ENCODE data around the gene CDH23.

The CDH23 gene

DNA sequence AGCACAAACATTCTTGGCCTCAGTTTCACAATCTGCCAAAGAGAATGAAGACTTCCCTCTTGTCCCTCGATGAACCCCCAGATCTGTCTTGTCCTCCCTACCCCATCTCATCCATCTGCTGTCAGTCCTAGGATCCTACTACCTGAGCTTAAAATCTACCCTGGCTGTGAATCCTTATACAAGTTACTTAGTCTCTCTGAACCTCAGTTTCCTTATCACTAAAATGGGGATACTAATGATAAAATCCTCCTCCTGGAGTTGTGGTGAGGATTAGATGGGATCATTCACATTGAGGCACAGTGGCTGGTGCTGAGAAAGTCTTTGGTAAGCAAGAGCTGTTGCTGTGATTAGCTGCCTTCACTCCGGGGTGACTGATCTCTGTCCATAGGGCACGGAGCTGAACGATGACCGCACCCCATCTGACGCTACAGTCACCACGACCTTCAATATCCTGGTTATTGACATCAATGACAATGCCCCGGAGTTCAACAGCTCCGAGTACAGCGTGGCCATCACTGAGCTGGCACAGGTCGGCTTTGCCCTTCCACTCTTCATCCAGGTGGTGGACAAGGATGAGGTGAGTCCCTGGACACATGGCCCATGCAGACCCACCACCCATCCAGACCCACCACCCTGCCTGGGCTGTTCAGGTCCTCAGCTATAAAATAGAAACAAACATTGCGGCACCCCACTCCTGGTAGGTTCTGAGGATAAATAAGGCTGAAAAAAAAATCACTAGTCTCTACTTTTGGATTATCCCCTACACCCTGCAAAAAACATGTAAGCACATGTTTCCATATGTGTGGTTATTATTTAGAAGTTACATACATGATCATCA, 220.3 kb downstream of the CDH23 start:
- Histone ChIP-seq H3K9me3 (ENCODE audit: control insufficient read depth, low read length) (no peaks in the 10 kb centered on the region), H3K4me3 (ENCODE audit: insufficient read depth, low read depth, low read length) (no peak overlapping the region), H3K36me3 (ENCODE audit: control insufficient read depth, insufficient read depth, low read length) (no peaks in the 10 kb centered on the region), H3K27ac (ENCODE audit: insufficient read depth, low read depth, low read length, poor library complexity, severe bottlenecking) (no peak overlapping the region), H3K4me1 (ENCODE audit: control insufficient read depth, insufficient read depth, low read length) (peaks cover 10% of the 10 kb centered on the region), H3K27me3 (ENCODE audit: control insufficient read depth, insufficient read depth, low read length, poor library complexity, severe bottlenecking) (no peaks in the 10 kb centered on the region)
- 95 to 97% methylated on average over 11 to 12 of the region's 12 CpGs for WGBS, 2 experiments

DNA sequence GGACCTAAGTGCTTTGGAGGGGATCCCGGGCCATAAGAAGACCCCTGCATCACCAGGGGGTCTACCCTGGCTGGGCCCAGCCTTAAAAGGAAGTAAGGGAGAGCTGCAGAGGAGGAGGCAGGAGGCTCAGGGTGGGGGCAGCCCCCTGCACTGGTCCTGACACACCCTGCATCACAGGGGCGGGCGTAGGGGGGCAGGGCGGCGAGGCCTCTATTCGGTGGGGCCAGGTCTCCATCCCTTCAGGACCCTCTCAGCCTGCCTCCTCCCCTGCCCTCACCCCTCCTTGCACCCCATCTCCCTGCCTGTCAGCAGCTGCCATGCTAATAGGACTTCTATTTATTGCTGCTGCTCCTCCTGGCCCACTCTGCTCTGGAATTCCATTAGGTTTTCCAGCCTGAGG, 221.5 kb downstream of the CDH23 start:
- Histone ChIP-seq H3K9me3 (ENCODE audit: control insufficient read depth, low read length) (no peaks in the 10 kb centered on the region), H3K27ac (ENCODE audit: insufficient read depth, low read depth, low read length, poor library complexity, severe bottlenecking) (no peak overlapping the region), H3K36me3 (ENCODE audit: control insufficient read depth, insufficient read depth, low read length) (no peaks in the 10 kb centered on the region), H3K4me3 (ENCODE audit: insufficient read depth, low read depth, low read length) (no peak overlapping the region), H3K27me3 (ENCODE audit: control insufficient read depth, insufficient read depth, low read length, poor library complexity, severe bottlenecking) (no peaks in the 10 kb centered on the region), H3K4me1 (ENCODE audit: control insufficient read depth, insufficient read depth, low read length) (peaks cover 20% of the 10 kb centered on the region)
- WGBS, 2 experiments, result 93 to 94% methylated on average over 6 of the region's 6 CpGs

DNA sequence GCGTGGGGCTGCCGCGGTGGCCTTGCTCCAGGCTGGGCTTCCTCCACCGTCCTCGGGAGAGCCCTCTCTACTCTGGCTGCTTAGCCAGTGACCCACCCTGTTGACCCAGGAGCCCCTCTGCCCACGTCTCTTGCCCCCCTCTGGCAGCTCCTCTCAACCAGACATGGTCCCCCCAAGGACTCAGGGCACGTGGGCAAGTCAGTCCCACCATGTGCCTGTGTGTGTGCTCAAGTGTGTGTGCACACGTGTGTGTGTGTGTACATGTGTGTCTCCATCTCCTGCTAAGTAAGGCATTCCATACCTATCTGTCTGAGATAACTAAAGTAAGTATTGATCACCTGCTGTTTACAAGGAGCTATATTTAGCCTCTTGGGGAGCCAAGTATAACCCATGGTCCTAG, 221.9 kb downstream of the CDH23 start:
- H3K27ac ChIP-seq (ENCODE audit: insufficient read depth, low read depth, low read length, poor library complexity, severe bottlenecking), result no peak overlapping the region
- WGBS, 2 experiments, result 88 to 91% methylated on average over 8 of the region's 8 CpGs
- no peak overlapping the region for H3K4me3 ChIP-seq (ENCODE audit: insufficient read depth, low read depth, low read length)
- H3K36me3 ChIP-seq (ENCODE audit: control insufficient read depth, insufficient read depth, low read length), result no peaks in the 10 kb centered on the region
- H3K9me3 ChIP-seq (ENCODE audit: control insufficient read depth, low read length), result no peaks in the 10 kb centered on the region
- no peaks in the 10 kb centered on the region for H3K27me3 ChIP-seq (ENCODE audit: control insufficient read depth, insufficient read depth, low read length, poor library complexity, severe bottlenecking)
- peaks cover 24% of the 10 kb centered on the region for H3K4me1 ChIP-seq (ENCODE audit: control insufficient read depth, insufficient read depth, low read length)

DNA sequence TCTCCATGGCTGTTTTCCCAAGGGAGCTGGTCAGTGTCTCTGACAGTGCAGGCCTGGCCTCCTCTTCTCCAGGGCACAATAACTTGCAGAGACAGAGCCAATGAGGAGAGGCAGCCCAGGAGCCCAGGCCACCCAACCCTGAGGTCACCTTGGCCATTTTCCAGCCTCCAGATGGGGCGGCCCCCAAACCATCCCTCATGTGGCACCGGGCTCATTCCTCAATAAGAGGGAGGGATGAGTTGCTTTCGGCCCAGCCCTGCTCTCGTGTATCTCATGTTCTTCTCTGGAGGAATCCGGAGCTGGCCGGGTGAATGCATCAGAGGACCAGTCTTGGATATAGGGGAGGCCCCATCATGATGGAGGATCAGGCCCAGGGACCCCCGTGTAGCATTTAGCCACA, 223.9 kb downstream of the CDH23 start:
- 90 to 93% methylated on average over 7 of the region's 7 CpGs for WGBS, 2 experiments

DNA sequence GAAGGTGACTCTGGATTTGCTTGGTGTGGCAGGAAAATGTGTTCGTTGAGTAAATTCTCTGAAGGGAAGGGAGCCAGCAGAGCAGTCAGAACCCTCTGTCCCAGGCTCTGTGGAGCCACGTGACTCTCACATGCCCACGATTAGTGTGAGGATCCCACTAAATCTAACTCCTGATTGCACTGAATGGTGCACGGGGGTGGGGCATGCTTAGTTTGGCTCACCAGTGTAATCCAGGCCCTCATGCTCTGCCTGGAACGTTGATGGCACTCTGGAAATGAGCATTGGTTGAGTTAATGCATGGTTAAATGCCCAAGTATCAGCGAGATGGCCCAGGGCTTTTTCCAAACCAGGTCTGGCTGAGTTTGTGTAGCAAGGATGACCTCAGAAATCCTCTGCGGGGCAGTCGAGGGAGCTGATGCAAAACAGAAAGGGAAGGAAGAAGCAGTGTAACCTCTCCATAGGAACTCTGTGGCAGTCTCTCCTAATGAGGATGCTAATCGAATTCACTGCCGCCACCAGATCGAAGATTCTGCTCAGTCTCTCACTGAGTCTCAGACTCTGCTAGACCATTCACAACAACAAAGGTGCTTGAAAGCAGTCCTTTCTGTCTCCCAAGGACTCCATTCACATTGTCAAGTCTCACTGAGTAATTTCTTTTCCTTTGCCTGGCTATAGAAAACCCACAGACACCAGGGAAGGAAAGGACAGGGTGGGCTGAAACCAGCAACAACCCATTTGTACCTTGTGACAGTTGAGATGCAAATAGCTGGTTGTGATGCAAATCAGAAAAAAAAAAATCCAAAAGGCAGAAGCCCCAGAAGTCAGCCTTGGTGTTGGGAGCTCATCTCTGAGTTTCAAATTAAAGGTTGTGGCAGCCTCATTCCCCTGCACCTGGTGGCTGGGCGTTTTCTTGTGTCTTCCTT, 224.8 kb downstream of the CDH23 start:
- Histone ChIP-seq H3K27me3 (ENCODE audit: control insufficient read depth, insufficient read depth, low read length, poor library complexity, severe bottlenecking) (no peaks in the 10 kb centered on the region), H3K27ac (ENCODE audit: insufficient read depth, low read depth, low read length, poor library complexity, severe bottlenecking) (peak overlapping the region; percentile 38), H3K36me3 (ENCODE audit: control insufficient read depth, insufficient read depth, low read length) (no peaks in the 10 kb centered on the region), H3K4me3 (ENCODE audit: insufficient read depth, low read depth, low read length) (no peak overlapping the region), H3K4me1 (ENCODE audit: control insufficient read depth, insufficient read depth, low read length) (peaks cover 34% of the 10 kb centered on the region), H3K9me3 (ENCODE audit: control insufficient read depth, low read length) (no peaks in the 10 kb centered on the region)
- WGBS, 2 experiments, result 24 to 26% methylated on average over 12 of the region's 12 CpGs

More for the DNA sequence above, 223.9 kb downstream of the CDH23 start:
- no peak overlapping the region for H3K27ac ChIP-seq (ENCODE audit: insufficient read depth, low read depth, low read length, poor library complexity, severe bottlenecking)
- no peak overlapping the region for H3K4me3 ChIP-seq (ENCODE audit: insufficient read depth, low read depth, low read length)
- H3K4me1 ChIP-seq (ENCODE audit: control insufficient read depth, insufficient read depth, low read length), result peaks cover 33% of the 10 kb centered on the region
- no peaks in the 10 kb centered on the region for H3K9me3 ChIP-seq (ENCODE audit: control insufficient read depth, low read length)
- H3K36me3 ChIP-seq (ENCODE audit: control insufficient read depth, insufficient read depth, low read length), result no peaks in the 10 kb centered on the region
- H3K27me3 ChIP-seq (ENCODE audit: control insufficient read depth, insufficient read depth, low read length, poor library complexity, severe bottlenecking), result no peaks in the 10 kb centered on the region

DNA sequence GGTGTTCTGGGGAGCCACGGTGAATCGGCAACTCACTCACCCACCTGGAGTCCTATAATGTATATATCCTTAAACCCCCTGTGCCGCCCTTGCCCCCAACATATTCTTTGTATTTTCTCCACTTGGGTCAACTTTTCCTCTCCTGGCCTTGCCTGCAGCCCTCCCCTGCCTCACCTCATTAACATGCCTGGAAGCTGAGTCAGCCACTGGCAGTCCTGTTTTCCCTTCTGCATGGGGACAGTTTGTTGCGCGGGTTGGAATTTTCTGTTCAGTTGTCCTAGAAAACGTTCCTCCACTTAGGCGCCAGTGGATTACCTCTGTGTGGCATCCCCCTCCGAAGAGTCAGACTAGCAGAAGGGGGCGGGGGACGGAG, 225.4 kb downstream of the CDH23 start:
- H3K4me3 ChIP-seq (ENCODE audit: insufficient read depth, low read depth, low read length), result no peak overlapping the region
- H3K27ac ChIP-seq (ENCODE audit: insufficient read depth, low read depth, low read length, poor library complexity, severe bottlenecking), result peak overlapping the region; percentile 38
- no peaks in the 10 kb centered on the region for H3K36me3 ChIP-seq (ENCODE audit: control insufficient read depth, insufficient read depth, low read length)
- H3K9me3 ChIP-seq (ENCODE audit: control insufficient read depth, low read length), result no peaks in the 10 kb centered on the region
- no peaks in the 10 kb centered on the region for H3K27me3 ChIP-seq (ENCODE audit: control insufficient read depth, insufficient read depth, low read length, poor library complexity, severe bottlenecking)
- whole genome bisulfite sequencing, 2 experiments, result 14 to 19% methylated on average over 10 of the region's 10 CpGs
- peaks cover 34% of the 10 kb centered on the region for H3K4me1 ChIP-seq (ENCODE audit: control insufficient read depth, insufficient read depth, low read length)

DNA sequence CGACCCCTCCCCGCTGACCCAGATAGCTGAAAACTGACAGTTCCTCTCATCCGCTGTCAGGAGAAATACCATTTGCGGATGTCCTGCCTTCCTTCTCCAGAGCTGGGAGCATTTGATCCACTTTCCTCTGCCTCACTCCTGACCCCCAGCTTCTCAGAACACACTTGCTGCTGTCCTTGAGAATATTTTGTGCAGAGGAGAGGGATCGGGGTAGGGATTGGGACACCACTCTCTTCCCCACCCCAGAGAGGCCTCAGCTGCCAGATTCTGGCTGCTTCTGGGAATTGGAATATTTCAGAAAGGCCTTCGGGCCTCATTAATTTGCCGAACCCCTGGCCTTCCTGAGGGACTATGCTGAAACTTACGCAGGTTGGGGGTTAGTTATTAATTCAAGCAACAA, 225.9 kb downstream of the CDH23 start:
- Histone ChIP-seq H3K4me3 (ENCODE audit: insufficient read depth, low read depth, low read length) (no peak overlapping the region), H3K9me3 (ENCODE audit: control insufficient read depth, low read length) (no peaks in the 10 kb centered on the region), H3K27me3 (ENCODE audit: control insufficient read depth, insufficient read depth, low read length, poor library complexity, severe bottlenecking) (no peaks in the 10 kb centered on the region), H3K4me1 (ENCODE audit: control insufficient read depth, insufficient read depth, low read length) (peaks cover 34% of the 10 kb centered on the region), H3K27ac (ENCODE audit: insufficient read depth, low read depth, low read length, poor library complexity, severe bottlenecking) (peak overlapping the region; percentile 38), H3K36me3 (ENCODE audit: control insufficient read depth, insufficient read depth, low read length) (no peaks in the 10 kb centered on the region)
- WGBS, 2 experiments, result 47 to 49% methylated on average over 8 of the region's 8 CpGs

DNA sequence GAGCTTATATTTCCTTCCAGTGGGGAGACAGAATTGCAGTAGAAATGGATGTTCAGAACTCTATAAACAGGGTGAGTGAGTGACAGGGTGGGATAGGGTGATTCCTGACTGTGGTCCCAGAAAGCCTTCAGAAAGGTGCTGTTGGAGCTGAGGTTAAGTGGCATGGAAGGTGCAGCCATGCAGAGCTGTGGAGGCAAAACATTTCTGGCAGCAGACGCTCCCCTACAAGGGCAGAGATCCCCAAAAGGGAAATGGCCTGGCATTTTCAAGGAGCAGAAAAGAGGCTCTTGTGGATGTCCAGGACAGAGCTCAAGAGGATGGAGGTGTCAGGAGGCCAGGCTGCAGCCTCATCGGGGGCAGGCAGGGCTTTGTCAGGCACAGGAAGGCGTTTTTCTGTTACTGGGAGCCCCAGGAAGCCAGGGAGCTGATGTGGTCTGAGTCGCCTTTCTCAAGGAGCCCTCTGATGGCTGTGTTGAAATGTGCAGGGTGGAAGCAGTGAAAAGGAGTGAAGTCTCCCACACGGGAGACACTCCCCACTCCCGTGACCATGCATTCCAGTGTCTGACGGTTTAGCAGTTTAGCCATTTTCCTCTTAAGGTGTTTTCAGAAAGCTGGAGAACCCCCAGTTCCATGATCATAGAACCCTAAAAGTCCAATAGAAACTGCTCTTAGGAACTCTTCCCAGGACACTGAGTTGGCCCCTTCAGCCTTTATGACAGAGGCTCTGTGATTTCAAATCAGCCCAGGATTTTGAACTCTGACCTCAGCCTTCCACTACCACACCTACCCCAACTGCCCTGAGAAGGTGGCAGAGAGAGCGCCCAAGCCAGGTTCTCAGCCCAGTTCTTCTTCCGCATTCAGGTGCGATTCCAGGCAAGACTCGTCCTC, 226.6 kb downstream of the CDH23 start:
- Histone ChIP-seq H3K4me1 (ENCODE audit: control insufficient read depth, insufficient read depth, low read length) (peaks cover 40% of the 10 kb centered on the region), H3K27ac (ENCODE audit: insufficient read depth, low read depth, low read length, poor library complexity, severe bottlenecking) (peak overlapping the region; percentile 3), H3K9me3 (ENCODE audit: control insufficient read depth, low read length) (no peaks in the 10 kb centered on the region), H3K4me3 (ENCODE audit: insufficient read depth, low read depth, low read length) (no peak overlapping the region), H3K36me3 (ENCODE audit: control insufficient read depth, insufficient read depth, low read length) (no peaks in the 10 kb centered on the region), H3K27me3 (ENCODE audit: control insufficient read depth, insufficient read depth, low read length, poor library complexity, severe bottlenecking) (no peaks in the 10 kb centered on the region)
- 46 to 50% methylated on average over 11 of the region's 11 CpGs for WGBS, 2 experiments

DNA sequence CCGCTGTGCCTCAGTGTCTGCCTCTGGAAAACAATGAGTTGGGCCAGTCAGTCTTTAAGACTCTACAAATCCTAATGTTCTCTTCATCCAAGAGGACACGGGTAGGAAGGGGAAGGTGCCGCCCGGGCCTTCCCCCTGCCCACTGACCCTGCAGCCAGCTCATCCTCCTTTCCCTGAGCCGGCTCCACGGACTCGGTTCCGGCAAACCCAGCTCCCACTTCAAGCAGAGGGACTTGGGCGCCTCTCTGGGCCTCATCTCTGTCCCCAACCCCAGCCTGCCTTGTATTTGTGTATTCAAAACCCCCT, 227.2 kb downstream of the CDH23 start:
- Histone ChIP-seq H3K4me3 (ENCODE audit: insufficient read depth, low read depth, low read length) (no peak overlapping the region), H3K4me1 (ENCODE audit: control insufficient read depth, insufficient read depth, low read length) (peaks cover 40% of the 10 kb centered on the region), H3K36me3 (ENCODE audit: control insufficient read depth, insufficient read depth, low read length) (no peaks in the 10 kb centered on the region), H3K9me3 (ENCODE audit: control insufficient read depth, low read length) (no peaks in the 10 kb centered on the region), H3K27ac (ENCODE audit: insufficient read depth, low read depth, low read length, poor library complexity, severe bottlenecking) (peak overlapping the region; percentile 3), H3K27me3 (ENCODE audit: control insufficient read depth, insufficient read depth, low read length, poor library complexity, severe bottlenecking) (no peaks in the 10 kb centered on the region)
- WGBS, 2 experiments, result 60 to 62% methylated on average over 9 of the region's 9 CpGs

All from ectodermal cell (in vitro differentiated cells).